LNCAP (cell line): ENCODE measurements around the gene FBLN7.

ENCODE experiments used
- TF ChIP-seq, protein P1 (sequence below): fragments of 450-650 bp; IDR thresholded peaks from 2 replicates; pipeline ENCODE4 v1.5.1; 2017; ENCODE audit warnings: mild to moderate bottlenecking

The FBLN7 gene, protein sequence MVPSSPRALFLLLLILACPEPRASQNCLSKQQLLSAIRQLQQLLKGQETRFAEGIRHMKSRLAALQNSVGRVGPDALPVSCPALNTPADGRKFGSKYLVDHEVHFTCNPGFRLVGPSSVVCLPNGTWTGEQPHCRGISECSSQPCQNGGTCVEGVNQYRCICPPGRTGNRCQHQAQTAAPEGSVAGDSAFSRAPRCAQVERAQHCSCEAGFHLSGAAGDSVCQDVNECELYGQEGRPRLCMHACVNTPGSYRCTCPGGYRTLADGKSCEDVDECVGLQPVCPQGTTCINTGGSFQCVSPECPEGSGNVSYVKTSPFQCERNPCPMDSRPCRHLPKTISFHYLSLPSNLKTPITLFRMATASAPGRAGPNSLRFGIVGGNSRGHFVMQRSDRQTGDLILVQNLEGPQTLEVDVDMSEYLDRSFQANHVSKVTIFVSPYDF

DNA sequence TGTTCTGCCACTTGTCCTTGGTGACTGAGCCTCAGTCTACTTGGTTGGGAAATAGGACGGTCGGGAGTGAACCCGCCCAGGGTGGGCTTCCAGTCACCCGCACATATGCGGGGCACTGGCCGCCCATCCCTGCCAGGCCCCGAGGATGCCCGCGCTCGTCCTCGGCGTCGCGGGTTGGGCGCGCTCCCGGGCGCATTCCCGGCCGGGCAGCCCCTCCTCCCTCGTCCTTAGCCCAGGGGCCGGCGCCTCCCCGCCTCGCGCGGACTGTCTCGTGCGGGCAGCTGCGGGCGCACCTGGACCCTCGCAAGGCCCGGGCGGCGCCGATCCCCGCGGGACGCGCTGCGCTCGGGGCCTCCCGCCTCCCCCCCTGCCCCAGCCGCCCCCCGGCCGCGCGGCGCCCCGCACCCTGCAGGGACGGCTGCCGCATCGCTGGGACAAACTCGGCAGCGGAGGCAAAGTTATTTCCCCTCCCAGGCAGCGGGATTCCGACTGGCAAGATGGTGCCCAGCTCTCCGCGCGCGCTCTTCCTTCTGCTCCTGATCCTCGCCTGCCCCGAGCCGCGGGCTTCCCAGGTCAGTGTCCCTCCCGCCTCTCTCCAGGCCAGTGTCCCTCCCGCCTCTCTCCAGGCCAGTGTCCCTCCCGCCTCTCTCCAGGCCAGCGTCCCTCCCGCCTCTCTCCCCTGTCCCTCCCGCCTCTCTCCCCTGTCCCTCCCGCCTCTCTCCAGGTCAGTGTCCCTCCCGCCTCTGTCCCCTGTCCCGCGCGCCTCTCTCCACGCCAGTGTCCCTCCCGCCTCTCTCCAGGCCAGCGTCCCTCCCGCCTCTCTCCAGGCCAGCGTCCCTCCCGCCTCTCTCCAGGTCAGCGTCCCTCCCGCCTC, at the start of gene FBLN7:
Gene FBLN7 (plus strand): TSS at position 227 of the 874 bp plus-strand sequence. CDS start 271 bp downstream, at position 498.
- TF ChIP-seq, protein P1, sequence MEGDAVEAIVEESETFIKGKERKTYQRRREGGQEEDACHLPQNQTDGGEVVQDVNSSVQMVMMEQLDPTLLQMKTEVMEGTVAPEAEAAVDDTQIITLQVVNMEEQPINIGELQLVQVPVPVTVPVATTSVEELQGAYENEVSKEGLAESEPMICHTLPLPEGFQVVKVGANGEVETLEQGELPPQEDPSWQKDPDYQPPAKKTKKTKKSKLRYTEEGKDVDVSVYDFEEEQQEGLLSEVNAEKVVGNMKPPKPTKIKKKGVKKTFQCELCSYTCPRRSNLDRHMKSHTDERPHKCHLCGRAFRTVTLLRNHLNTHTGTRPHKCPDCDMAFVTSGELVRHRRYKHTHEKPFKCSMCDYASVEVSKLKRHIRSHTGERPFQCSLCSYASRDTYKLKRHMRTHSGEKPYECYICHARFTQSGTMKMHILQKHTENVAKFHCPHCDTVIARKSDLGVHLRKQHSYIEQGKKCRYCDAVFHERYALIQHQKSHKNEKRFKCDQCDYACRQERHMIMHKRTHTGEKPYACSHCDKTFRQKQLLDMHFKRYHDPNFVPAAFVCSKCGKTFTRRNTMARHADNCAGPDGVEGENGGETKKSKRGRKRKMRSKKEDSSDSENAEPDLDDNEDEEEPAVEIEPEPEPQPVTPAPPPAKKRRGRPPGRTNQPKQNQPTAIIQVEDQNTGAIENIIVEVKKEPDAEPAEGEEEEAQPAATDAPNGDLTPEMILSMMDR: no peak

DNA sequence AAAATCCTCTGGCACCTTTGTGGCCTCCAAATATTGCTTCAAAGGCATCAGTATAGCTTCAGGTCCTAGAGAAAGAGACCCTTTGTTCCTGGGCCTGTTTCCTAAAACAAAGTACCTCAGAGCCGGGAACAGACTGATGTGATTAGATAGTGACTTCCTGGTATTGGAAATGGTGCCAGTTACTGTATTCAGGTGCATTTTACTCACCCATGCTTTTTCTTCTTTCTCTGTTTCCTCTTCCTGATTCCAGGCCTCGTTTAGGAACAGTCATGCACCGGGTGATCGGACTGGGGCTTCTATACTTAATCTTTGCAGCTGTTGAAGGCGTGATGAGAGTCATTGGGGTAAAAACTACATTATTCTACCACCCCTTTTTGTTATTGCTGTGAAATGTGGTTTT, 48.8 kb upstream of the FBLN7 start:
- TF ChIP-seq, protein P1: no peak

DNA sequence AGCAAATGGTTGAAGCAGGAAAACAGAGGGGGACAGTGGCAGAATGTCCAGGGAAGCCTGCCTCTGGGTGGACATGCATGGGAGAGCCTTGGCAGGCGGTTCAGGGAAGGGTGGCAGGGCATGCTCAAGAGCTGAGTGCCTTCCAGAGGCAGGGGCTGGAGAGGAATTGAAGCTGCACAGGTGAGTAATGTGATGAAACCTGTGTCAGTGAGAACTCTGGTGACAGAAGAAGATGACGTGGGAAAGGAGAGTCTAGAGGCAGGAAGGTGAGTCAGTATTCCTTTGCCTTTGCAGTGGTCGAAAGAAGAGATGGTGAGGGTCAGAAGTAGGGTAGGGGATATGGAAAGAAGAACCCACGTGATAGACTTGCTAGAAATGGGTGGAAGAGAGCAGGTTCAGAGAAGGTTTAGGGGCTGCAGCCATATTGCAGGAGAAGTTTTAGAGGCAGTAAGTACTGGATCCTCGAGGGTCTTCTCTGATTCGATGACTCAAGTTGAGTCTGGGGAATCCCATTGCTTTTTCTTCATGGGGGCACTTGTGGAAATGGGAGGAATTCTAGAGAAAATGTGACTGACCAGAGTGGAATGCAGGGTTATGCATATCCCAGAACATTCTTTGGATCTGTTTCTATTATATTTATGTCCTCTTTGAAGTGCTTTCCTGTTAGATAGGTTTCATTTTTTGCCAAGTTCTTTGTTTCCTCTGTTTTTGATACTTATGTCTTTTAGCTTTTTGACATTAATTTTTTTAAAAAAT, 45.7 kb upstream of the FBLN7 start:
- TF ChIP-seq, protein P1: no peak

DNA sequence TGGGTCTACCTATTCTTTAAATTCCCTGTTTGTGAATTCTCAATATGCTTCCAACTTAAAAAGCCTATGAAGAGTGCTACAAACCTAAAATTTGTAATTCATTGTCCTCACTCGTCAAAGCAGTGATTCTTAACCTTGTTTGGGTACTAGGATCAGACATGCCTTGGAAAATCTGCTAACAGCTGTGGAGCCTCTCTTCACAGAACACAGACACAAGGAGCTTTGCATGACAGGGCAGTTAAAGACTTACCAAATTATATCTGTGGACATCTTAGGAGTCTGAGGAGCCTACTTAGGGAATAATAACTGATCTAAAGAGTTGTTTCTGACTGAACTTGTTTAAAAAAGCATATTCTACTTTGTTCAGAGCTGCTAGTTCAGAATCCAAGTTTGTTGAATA, 45.0 kb upstream of the FBLN7 start:
- TF ChIP-seq, protein P1: no peak

DNA sequence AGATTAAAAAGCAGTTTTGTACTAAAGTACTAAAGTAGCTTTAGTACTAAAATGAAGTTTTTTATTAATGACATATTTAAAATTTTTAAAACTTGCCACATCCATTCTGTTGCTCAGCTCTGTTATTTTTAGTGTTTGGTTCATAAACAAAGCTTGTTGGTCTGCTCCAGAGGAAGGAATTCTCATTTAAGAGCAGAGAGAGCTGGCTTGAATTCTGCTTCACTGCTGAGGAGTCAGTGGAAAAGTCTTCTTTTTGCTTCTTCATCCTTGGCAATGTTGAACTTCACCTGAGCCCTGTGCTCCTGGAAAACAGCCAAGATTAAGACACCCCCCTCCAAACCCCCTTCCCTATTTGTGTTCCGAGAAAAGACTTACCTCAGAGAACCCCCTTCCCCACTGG, 42.5 kb upstream of the FBLN7 start:
- TF ChIP-seq, protein P1: no peak

DNA sequence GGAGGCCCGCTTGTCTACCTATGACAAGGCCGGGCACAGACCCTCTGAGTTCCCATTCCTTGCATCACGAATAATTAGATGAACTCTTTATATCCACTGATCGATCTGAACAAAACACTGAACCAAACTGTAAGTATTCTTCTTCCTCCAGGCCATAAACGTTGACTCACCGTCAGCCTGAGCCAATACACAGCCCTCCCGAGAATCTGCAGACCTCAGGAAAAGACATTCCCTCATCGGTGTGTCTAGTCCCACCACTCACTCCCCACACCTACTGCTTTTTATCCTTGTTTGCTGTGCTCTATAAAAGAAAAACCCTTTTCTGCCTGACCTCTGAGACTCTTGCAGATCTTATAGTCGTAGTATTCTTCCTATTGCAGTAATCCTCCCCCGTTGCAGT, 42.1 kb upstream of the FBLN7 start:
- TF ChIP-seq, protein P1: no peak

DNA sequence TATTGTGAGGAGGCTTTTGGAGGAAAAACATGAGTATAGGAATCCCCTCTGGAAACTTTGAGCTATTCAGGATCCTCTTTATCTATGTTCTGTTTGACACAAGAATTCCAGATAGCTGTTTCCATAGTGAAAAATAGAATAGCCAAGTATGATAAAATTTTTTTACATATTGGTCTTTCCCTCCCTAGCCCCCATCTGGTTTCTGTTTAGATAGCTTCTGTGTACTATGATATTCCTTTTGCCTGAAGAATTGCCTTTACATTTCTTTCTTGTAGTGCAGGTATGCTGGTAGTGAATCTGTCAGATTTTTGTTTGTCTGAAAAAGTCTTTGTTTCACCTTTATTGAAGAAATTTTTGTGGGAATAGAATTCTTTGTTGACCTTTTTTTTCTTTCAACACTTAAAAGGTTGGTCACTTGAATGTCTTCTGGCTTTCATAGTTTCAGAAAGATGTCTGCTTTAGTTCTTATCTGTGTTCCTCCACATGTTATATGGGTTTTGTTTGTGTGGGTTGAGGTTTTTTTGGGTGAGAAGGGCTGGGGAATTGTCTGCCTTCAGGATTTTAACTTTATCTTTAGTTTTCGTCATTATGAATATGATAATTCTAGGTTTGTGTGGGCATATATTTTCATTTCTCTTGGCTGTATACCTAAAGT, 29.9 kb upstream of the FBLN7 start:
- TF ChIP-seq, protein P1: no peak
